Epithelial cell of esophagus (primary cell): ENCODE data around the gene TPX2.

Experiments
- DNase-seq: peaks from one replicate; pipeline ENCODE4 v3.0.0; 2010; ENCODE audit warnings: low read depth
- H3K4me3 ChIP-seq: 2 replicates; pipeline ENCODE4 v1.5.1; 2011; ENCODE audit warnings: mild to moderate bottlenecking, low read length, control low read depth
- CTCF ChIP-seq: IDR thresholded peaks from 2 replicates; pipeline ENCODE4 v1.5.1; 2011; ENCODE audit warnings: low read depth, mild to moderate bottlenecking, low read length, control low read depth, inconsistent platforms; ENCODE audit not compliant: insufficient read depth; ENCODE audit errors: missing control alignments

Gene TPX2

GRCh38 chr20:31700747-31701146, 38.3 kb upstream of the TPX2 start:
- no peak overlapping the region for H3K4me3 ChIP-seq
- DNase-seq: no peak
- TF ChIP-seq CTCF: no peak

GRCh38 chr20:31701591-31701990, 37.5 kb upstream of the TPX2 start:
- H3K4me3 ChIP-seq: no peak overlapping the region
- no peak for TF ChIP-seq CTCF

GRCh38 chr20:31704225-31705119, 34.6 kb upstream of the TPX2 start:
- no peak for TF ChIP-seq CTCF
- peak; percentile 98 for DNase-seq
- H3K4me3 ChIP-seq: no peak overlapping the region

More at GRCh38 chr20:31701591-31701990, 37.5 kb upstream of the TPX2 start:
- DNase-seq: no peak

GRCh38 chr20:31705191-31705590, 33.9 kb upstream of the TPX2 start:
- H3K4me3 ChIP-seq: no peak overlapping the region
- TF ChIP-seq CTCF: no peak
- no peak for DNase-seq

- H3K4me3 ChIP-seq: no peak overlapping the region
- no peak for TF ChIP-seq CTCF
- DNase-seq: peak; percentile 60
Observed at GRCh38 chr20:31705598-31706597, 33.2 kb upstream of the TPX2 start.

GRCh38 chr20:31706607-31707257, 32.4 kb upstream of the TPX2 start:
- DNase-seq: no peak
- no peak for TF ChIP-seq CTCF
- no peak overlapping the region for H3K4me3 ChIP-seq
